Measurements from ENCODE around the gene IL11.
A peak's percentile ranks its signal among the peaks of the same experiment; 100 is the strongest.

IL11 gene

DNA sequence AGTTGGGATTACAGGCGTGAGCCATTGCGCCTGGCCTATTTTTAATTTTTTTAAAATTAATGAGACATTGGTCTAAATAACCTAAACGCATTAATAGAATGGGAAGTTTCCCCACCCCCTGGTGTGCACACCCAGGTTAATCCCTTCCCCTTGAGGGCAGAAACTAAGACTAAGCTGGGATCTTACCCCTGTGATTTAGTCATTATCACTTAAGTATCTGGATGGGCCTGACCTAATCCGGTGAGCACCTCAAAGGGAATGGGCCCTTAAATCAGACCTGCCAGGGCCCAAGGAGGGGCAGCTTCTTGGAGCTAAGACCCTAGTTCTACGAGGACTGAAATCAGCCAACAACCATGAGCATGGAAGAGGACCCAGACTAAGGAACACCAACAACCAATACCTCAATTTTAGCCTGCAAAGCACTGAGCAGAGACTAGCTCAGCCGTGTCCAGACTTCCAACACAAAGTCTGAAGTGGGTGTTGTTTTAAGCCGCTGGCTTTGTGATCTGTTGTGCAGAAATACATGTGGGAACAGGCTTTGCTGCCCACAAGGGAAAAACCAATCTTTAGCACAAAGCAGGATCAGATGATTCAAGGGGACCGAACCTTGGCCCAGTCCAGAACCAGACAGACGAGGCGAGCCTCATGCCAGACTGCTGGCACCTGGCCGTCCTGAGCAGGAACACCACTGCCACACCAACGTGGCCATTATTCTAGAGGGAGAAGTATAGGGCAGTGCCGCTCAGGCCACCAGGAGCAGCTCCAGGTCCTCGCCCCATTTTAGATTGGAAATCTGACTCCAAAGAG, 30.2 kb upstream of the IL11 start:
- no peak overlapping the region for H3K4me3 ChIP-seq (ENCODE audit: control insufficient read depth, low read depth, low read length)
- no peak for TF ChIP-seq CTCF (conservative IDR thresholded peaks at IDR 0.05; ENCODE audit: control insufficient read depth, insufficient read depth, low read depth, low read length)
- no peak for DNase-seq (ENCODE audit: low read depth)

DNA sequence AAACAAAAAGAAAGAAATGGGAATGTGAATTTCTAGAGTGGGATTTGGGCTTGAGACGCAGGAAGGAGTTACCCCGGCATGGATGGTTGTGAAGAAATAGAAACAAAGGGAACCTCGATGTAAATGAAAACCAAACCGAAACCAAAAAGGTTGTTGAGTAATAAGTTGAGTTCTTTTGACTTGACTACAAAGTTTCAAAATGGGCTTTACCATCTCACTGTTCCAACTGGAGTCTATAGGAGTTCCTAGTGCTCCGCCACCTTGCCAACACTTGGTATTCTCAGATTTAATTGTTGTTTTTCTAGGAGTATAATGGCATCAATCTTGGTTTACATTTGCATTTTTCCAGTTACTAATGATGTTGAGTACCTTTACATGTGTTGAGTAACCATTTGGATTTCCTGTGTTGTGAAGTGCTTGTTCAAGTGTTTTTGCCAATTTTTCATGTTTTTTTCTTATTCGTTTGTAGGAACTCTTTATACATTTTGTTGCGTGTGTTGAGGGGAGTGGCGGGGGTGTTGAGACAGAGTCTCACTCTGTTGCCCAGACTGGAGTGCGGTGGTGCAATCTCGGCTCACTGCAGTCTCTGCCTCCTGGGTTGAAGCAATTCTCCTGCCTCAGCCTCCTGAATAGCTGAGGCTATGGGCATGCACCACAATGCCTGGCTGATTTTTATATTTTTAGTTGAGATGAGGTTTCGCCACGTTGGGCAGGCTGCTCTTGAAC, 28.1 kb upstream of the IL11 start:
- DNase-seq (ENCODE audit: low read depth): no peak
- no peak for TF ChIP-seq CTCF (conservative IDR thresholded peaks at IDR 0.05; ENCODE audit: control insufficient read depth, insufficient read depth, low read depth, low read length)
- H3K4me3 ChIP-seq (ENCODE audit: control insufficient read depth, low read depth, low read length): no peak overlapping the region

DNA sequence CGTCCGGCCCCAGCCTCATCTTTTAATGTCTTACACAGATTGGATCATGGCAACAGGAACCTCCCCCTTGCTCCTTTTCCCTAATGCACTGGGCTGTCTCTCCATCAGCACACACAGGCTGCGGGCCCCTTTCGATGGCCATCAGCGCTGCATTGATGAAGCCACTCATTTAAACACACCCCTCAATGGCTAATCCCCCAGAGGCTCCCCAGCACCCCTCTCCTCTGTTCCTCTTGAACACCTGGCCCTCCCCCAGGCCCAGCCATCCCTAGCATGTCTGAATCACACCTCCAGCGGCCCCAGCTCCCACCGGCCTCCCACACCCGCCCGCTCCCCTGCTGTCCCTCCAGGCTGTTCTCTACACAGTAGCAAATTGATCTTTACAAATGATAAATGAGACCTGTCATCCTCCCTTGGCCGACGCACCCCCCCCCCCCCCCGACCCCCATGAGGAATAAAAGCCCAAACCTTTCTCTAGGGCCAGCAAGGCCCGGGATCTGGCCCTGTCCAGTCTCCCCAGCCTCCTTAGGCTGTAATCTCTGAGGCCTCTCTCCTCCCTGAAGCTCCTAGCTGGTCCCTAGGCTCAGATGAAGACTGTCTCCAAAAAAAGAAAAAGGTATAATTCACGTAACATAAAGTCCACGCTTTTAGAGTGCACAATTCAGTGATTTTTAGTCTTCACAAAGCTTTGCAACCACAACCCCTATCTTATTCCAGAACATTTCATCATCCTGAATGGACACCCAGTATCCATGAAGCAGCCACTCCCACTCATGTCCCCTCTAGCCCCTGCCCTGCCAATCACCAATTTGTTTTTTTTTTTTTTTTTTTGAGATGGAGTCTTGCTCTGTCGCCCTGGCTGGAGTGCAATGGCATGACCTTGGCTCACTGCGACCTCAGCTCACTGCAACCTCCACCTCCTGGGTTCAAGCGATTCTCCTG, 22.8 kb upstream of the IL11 start:
- DNase-seq (ENCODE audit: low read depth): no peak
- no peak overlapping the region for H3K4me3 ChIP-seq (ENCODE audit: control insufficient read depth, low read depth, low read length)
- TF ChIP-seq CTCF (conservative IDR thresholded peaks at IDR 0.05; ENCODE audit: control insufficient read depth, insufficient read depth, low read depth, low read length): no peak

GRCh38 chr19:55391702-55392615, 21.7 kb upstream of the IL11 start:
- TF ChIP-seq CTCF (conservative IDR thresholded peaks at IDR 0.05; ENCODE audit: control insufficient read depth, insufficient read depth, low read depth, low read length): no peak
- DNase-seq (ENCODE audit: low read depth): peak; percentile 80

GRCh38 chr19:55391191-55391670, 21.0 kb upstream of the IL11 start:
- peak; percentile 40 for DNase-seq (ENCODE audit: low read depth)
- no peak for TF ChIP-seq CTCF (conservative IDR thresholded peaks at IDR 0.05; ENCODE audit: control insufficient read depth, insufficient read depth, low read depth, low read length)

More at GRCh38 chr19:55391702-55392615, 21.7 kb upstream of the IL11 start:
- H3K4me3 ChIP-seq (ENCODE audit: control insufficient read depth, low read depth, low read length): no peak overlapping the region

More at GRCh38 chr19:55391191-55391670, 21.0 kb upstream of the IL11 start:
- no peak overlapping the region for H3K4me3 ChIP-seq (ENCODE audit: control insufficient read depth, low read depth, low read length)
